SU-DHL-6 (cell line): ENCODE results near the gene HERC4.

Source experiments
- CTCF ChIP-seq: fragments of 200-600 bp; sonication (generic); IDR thresholded peaks from one replicate; pipeline ENCODE4 v1.5.1; 2017; ENCODE audit warnings: antibody characterized with exemption, mild to moderate bottlenecking, low read length, moderate library complexity; ENCODE audit not compliant: insufficient read depth, poor library complexity, severe bottlenecking
- EZH2phosphoT487 ChIP-seq: fragments of 200-600 bp; sonication (generic), shearing (Covaris generic); conservative IDR thresholded peaks from 2 replicates; pipeline ENCODE4 v1.6.1; 2018; ENCODE audit warnings: mild to moderate bottlenecking, antibody characterized with exemption, low read length, moderate library complexity, mixed read lengths

GRCh38 chr10:68074031-68074774 is 880 bp downstream of the HERC4 start:
- TF ChIP-seq CTCF (no peak), EZH2phosphoT487 (no peak)
